NCI-H748 (cell line): ENCODE data around the gene CCNF.

Experiments
- DNase-seq: peaks from one replicate; lab custom pipeline; 2025; ENCODE audit not compliant: unreplicated experiment; lab: John Stamatoyannopoulos, UW

The CCNF gene

GRCh38 chr16:2429034-2429770 lies at the start of gene CCNF:
CCNF (plus strand) TSS chr16:2429447; CDS start chr16:2429482, 35 bp downstream.
- peak; percentile 94 for DNase-seq

- DNase-seq = no peak
Measured at GRCh38 chr16:2383501-2383900, 45.7 kb upstream of the CCNF start.

- DNase-seq = no peak
Measured at GRCh38 chr16:2384426-2384825, 44.8 kb upstream of the CCNF start.

GRCh38 chr16:2385190-2385836 lies 43.9 kb upstream of the CCNF start:
- DNase-seq = peak; percentile 9

- peak; percentile 51 for DNase-seq
Measured at GRCh38 chr16:2385982-2386381, 43.3 kb upstream of the CCNF start.

GRCh38 chr16:2386990-2387389 lies 42.3 kb upstream of the CCNF start:
- DNase-seq = peak; percentile 16

- DNase-seq = peak; percentile 12
Measured at GRCh38 chr16:2388139-2388874, 40.9 kb upstream of the CCNF start.

- peak; percentile 87 for DNase-seq
Measured at GRCh38 chr16:2388875-2389433, 40.3 kb upstream of the CCNF start.

- no peak for DNase-seq
Measured at GRCh38 chr16:2392025-2392424, 37.2 kb upstream of the CCNF start.

- no peak for DNase-seq
Measured at GRCh38 chr16:2398520-2398919, 30.7 kb upstream of the CCNF start.

GRCh38 chr16:2404099-2404498 lies 25.1 kb upstream of the CCNF start:
- no peak for DNase-seq

- DNase-seq = peak; percentile 24
Measured at GRCh38 chr16:2415085-2415484, 14.2 kb upstream of the CCNF start.

- DNase-seq = no peak
Measured at GRCh38 chr16:2420035-2420434, 9.2 kb upstream of the CCNF start.

GRCh38 chr16:2422123-2422867 lies 7.0 kb upstream of the CCNF start:
- no peak for DNase-seq

GRCh38 chr16:2424061-2425007 lies 4.9 kb upstream of the CCNF start:
- no peak for DNase-seq

- peak; percentile 10 for DNase-seq
Measured at GRCh38 chr16:2425008-2425518, 4.2 kb upstream of the CCNF start.

GRCh38 chr16:2425825-2426430 lies 3.3 kb upstream of the CCNF start:
- no peak for DNase-seq

- DNase-seq = no peak
Measured at GRCh38 chr16:2426941-2427361, 2.3 kb upstream of the CCNF start.

- DNase-seq = no peak
Measured at GRCh38 chr16:2427526-2427925, 1.7 kb upstream of the CCNF start.
